HCT116 (cell line): ENCODE results near the gene TEAD3. TPM values are rescaled to one million over a fixed set of nuclear protein-coding genes. Genes with fewer than 3 reads are reported as not detected.

Experiments
- ATAC-seq: fragments of 200-7000 bp; cut with Tn5 transposase; 2 replicates; pipeline ENCODE4 v1.9.1; 2020; ENCODE audit warnings: mild to moderate bottlenecking, moderate library complexity
- BruUV-seq: library from RNA; stranded (reverse); fragments of 400-500 nt; replicated peaks from 2 replicates; lab custom pipeline; 2021; lab: Mats Ljungman, UMichigan
- CTCF ChIA-PET: fragments of 300-600 bp; sonication (Branson Sonifier 250); formaldehyde crosslinking; loops from one replicate; lab custom pipeline; 2021; ENCODE audit warnings: antibody characterized with exemption; lab: Charles Lee
- POLR2A ChIA-PET: fragments of 300-600, 350-600 bp; sonication (Branson Sonifier 250); formaldehyde crosslinking; loops from one replicate; lab custom pipeline; 2021; ENCODE audit warnings: antibody characterized with exemption; lab: Charles Lee
- RAD21 ChIA-PET, 2 experiments: fragments of 300-600 bp; sonication (Branson Sonifier 250); formaldehyde crosslinking; loops; one replicate each; lab custom pipeline; 2023; ENCODE audit warnings: low total read pairs in 2 of 2; ENCODE audit not compliant: uncharacterized antibody in 2 of 2, unreplicated experiment in 2 of 2, low non-redundant PET in 1 of 2; lab: Charles Lee
- DNase-seq: peaks from one replicate; pipeline ENCODE4 v3.0.0-alpha.2; 2010; ENCODE audit warnings: low read depth, low spot score
- H2AFZ ChIP-seq: fragments of 200-600 bp; shearing (Covaris generic), sonication (generic); 2 replicates; pipeline ENCODE4 v1.6.1; 2017; ENCODE audit warnings: low read depth, mixed run types, mixed read lengths, antibody characterized with exemption, low read length; ENCODE audit not compliant: poor library complexity, severe bottlenecking
- H3K27ac ChIP-seq: 2 replicates; pipeline ENCODE4 v1.5.1; 2012; ENCODE audit warnings: low read depth, low read length
- H3K27me3 ChIP-seq: fragments of 200-600 bp; sonication (generic); 2 replicates; pipeline ENCODE4 v1.6.1; 2016; ENCODE audit warnings: mixed run types, low read length, mixed read lengths; ENCODE audit not compliant: insufficient read depth
- H3K36me3 ChIP-seq, 2 experiments: fragments of 200-500 bp in 1 of 2; fragments of 200-600 bp in 1 of 2; sonication (Bioruptor generic) in 1 of 2; sonication (generic) in 1 of 2; 2 replicates each; pipeline versions ENCODE4 v1.5.1 to v1.6.1; 2014 to 2016; ENCODE audit warnings: low read length in 2 of 2, inconsistent platforms in 1 of 2, mixed read lengths in 1 of 2, mixed run types in 1 of 2; ENCODE audit not compliant: insufficient read depth in 2 of 2, control insufficient read depth in 1 of 2
- H3K4me1 ChIP-seq, 2 experiments: fragments of 200-600 bp in 1 of 2; sonication (generic) in 1 of 2; 2 replicates each; pipeline versions ENCODE4 v1.5.1 to v1.6.1; 2012 to 2017; ENCODE audit warnings: low read length in 2 of 2, inconsistent platforms in 1 of 2, mild to moderate bottlenecking in 1 of 2, mixed read lengths in 1 of 2, mixed run types in 1 of 2, moderate library complexity in 1 of 2; ENCODE audit not compliant: insufficient read depth in 2 of 2, control insufficient read depth in 1 of 2
- H3K4me2 ChIP-seq: fragments of 200-600 bp; sonication (generic); 2 replicates; pipeline ENCODE4 v1.6.1; 2017; ENCODE audit warnings: mixed run types, low read length, mixed read lengths
- H3K4me3 ChIP-seq, 2 experiments: fragments of 200-600 bp in 1 of 2; sonication (generic) in 1 of 2; replicated peaks in 1 of 2; 2 replicates each; pipeline ENCODE4 v1.5.1; 2011 to 2016; ENCODE audit warnings: low read length in 2 of 2, control low read depth in 1 of 2, low read depth in 1 of 2, mild to moderate bottlenecking in 1 of 2, mixed read lengths in 1 of 2, mixed run types in 1 of 2
- H3K79me2 ChIP-seq: fragments of 200-600 bp; sonication (generic); 2 replicates; pipeline ENCODE4 v1.6.1; 2017; ENCODE audit warnings: mild to moderate bottlenecking, mixed run types, low read length, moderate library complexity, mixed read lengths; ENCODE audit not compliant: insufficient read depth
- H3K9ac ChIP-seq: fragments of 200-600 bp; sonication (generic); 2 replicates; pipeline ENCODE4 v1.6.1; 2016; ENCODE audit warnings: low read length, mixed read lengths
- H3K9me2 ChIP-seq: fragments of 200-600 bp; sonication (generic), shearing (Covaris generic); 2 replicates; pipeline ENCODE4 v1.6.1; 2017; ENCODE audit warnings: mixed run types, mild to moderate bottlenecking, moderate library complexity; ENCODE audit not compliant: insufficient read depth
- H3K9me3 ChIP-seq, 2 experiments: fragments of 200-500 bp in 1 of 2; fragments of 200-600 bp in 1 of 2; sonication (Bioruptor generic) in 1 of 2; sonication (generic) in 1 of 2; 2 replicates each; pipeline ENCODE4 v1.6.1; 2014 to 2017; ENCODE audit warnings: low read length in 2 of 2, mixed read lengths in 2 of 2, inconsistent platforms in 1 of 2, low read depth in 1 of 2, mild to moderate bottlenecking in 1 of 2, mixed run types in 1 of 2, moderate library complexity in 1 of 2; ENCODE audit not compliant: control insufficient read depth in 1 of 2, insufficient read depth in 1 of 2
- H4K20me1 ChIP-seq: fragments of 200-600 bp; sonication (generic), shearing (Covaris generic); 2 replicates; pipeline ENCODE4 v1.6.1; 2017; ENCODE audit warnings: mixed run types, mild to moderate bottlenecking, moderate library complexity; ENCODE audit not compliant: insufficient read depth
- ATF3 ChIP-seq: IDR thresholded peaks from 2 replicates; pipeline ENCODE4 v1.6.1; 2012
- CEBPB ChIP-seq: IDR thresholded peaks from 2 replicates; pipeline ENCODE4 v1.6.1; 2012; ENCODE audit warnings: low read depth
- ELF1 ChIP-seq: IDR thresholded peaks from 2 replicates; pipeline ENCODE4 v1.6.1; 2012; ENCODE audit warnings: low read depth, borderline replicate concordance
- EZH2phosphoT487 ChIP-seq: fragments of 200-600 bp; IDR thresholded peaks from 2 replicates; pipeline ENCODE4 v1.6.1; 2018; ENCODE audit warnings: antibody characterized with exemption, borderline replicate concordance
- FOSL1 ChIP-seq: IDR thresholded peaks from 2 replicates; pipeline ENCODE4 v1.6.1; 2012; ENCODE audit warnings: low read depth
- JUND ChIP-seq: IDR thresholded peaks from 2 replicates; pipeline ENCODE4 v1.6.1; 2012
- MAX ChIP-seq: IDR thresholded peaks from 2 replicates; pipeline ENCODE4 v1.6.1; 2012
- RAD21 ChIP-seq: IDR thresholded peaks from 2 replicates; pipeline ENCODE4 v1.6.1; 2012; ENCODE audit warnings: low read depth, mild to moderate bottlenecking
- REST ChIP-seq: IDR thresholded peaks from 2 replicates; pipeline ENCODE4 v1.6.1; 2012; ENCODE audit warnings: low read depth
- SIN3A ChIP-seq: IDR thresholded peaks from 2 replicates; pipeline ENCODE4 v1.6.1; 2012; ENCODE audit warnings: low read depth
- SRF ChIP-seq: IDR thresholded peaks from 2 replicates; pipeline ENCODE4 v1.6.1; 2012; ENCODE audit warnings: low read depth
- TCF7L2 ChIP-seq: IDR thresholded peaks from 2 replicates; pipeline ENCODE4 v1.7.0; 2011; ENCODE audit warnings: borderline replicate concordance, inconsistent platforms; ENCODE audit not compliant: insufficient read depth, insufficient read length; ENCODE audit errors: extremely low read depth
- YY1 ChIP-seq: IDR thresholded peaks from 2 replicates; pipeline ENCODE4 v1.6.1; 2011; ENCODE audit warnings: low read length, low read depth, moderate library complexity, mild to moderate bottlenecking; ENCODE audit not compliant: insufficient replicate concordance; ENCODE audit errors: extremely low read depth
- ZBTB33 ChIP-seq: IDR thresholded peaks from 2 replicates; pipeline ENCODE4 v1.6.1; 2011; ENCODE audit warnings: mild to moderate bottlenecking, low read length, moderate library complexity; ENCODE audit not compliant: insufficient replicate concordance; ENCODE audit errors: extremely low read depth
- ZFX ChIP-seq: fragments of 450-650 bp; IDR thresholded peaks from 2 replicates; pipeline ENCODE4 v1.6.1; 2017
- intact Hi-C: fragments of 100-400 bp; cut with micrococcal nuclease; formaldehyde crosslinking; loops from 2 replicates; pipeline ENCODE4 v1.10.0; 2022
- total RNA-seq: library from RNA; stranded (reverse); gene quantifications from one replicate; pipeline ENCODE4 v1.2.1, GENCODE V29; 2021; ENCODE audit not compliant: unreplicated experiment

Gene TEAD3
- total RNA-seq, 1 experiment from 2014 or later, result 21.8 TPM

- peaks cover 10 to 14% of the 10 kb centered on the region in 2 experiments; a peak in 3 of 4 replicates for H3K36me3 ChIP-seq
- DNase-seq (no peak), ATAC-seq (no peak)
- intact Hi-C loops, result no loop called here
- H3K4me2 ChIP-seq, result no peak overlapping the region
- no peaks in the 10 kb centered on the region for H4K20me1 ChIP-seq
- CTCF ChIA-PET, result no interaction called here
- H3K4me3 ChIP-seq, result no peak overlapping the region
- H3K79me2 ChIP-seq, result peaks cover 2% of the 10 kb centered on the region
- H3K27me3 ChIP-seq, result no peaks in the 10 kb centered on the region
- peaks cover 2 to 8% of the 10 kb centered on the region in 2 experiments; a peak in 3 of 4 replicates for H3K4me1 ChIP-seq
- H3K27ac ChIP-seq, result no peak overlapping the region
- TF ChIP-seq SRF (no peak), JUND (no peak), ATF3 (no peak)
- RAD21 ChIA-PET, result no interaction called here
- POLR2A ChIA-PET, result no interaction called here
- no peak overlapping the region for H3K9ac ChIP-seq
- H3K9me3 ChIP-seq, result no peaks in the 10 kb centered on the region
- no TSS peak for BruUV-seq
- no peaks in the 10 kb centered on the region for H3K9me2 ChIP-seq
- no peak overlapping the region for H2AFZ ChIP-seq
Measured at GRCh38 chr6:35463292-35463691, 33.6 kb downstream of the TEAD3 start.

GRCh38 chr6:35461270-35461669 lies 35.6 kb downstream of the TEAD3 start:
- no peaks in the 10 kb centered on the region for H3K27me3 ChIP-seq
- no peaks in the 10 kb centered on the region for H4K20me1 ChIP-seq
- H3K79me2 ChIP-seq, result no peaks in the 10 kb centered on the region
- H2AFZ ChIP-seq, result no peak overlapping the region
- intact Hi-C loops, result no loop called here
- H3K4me3 ChIP-seq, result no peak overlapping the region
- ChIA-PET POLR2A (no interaction called here), RAD21 (no interaction called here), CTCF (no interaction called here)
- BruUV-seq, result no TSS peak
- DNase-seq (no peak), ATAC-seq (no peak)
- H3K4me2 ChIP-seq, result no peak overlapping the region
- H3K9me2 ChIP-seq, result no peaks in the 10 kb centered on the region
- H3K27ac ChIP-seq, result no peak overlapping the region
- no peaks in the 10 kb centered on the region for H3K4me1 ChIP-seq
- no peak overlapping the region for H3K9ac ChIP-seq
- H3K9me3 ChIP-seq, result no peaks in the 10 kb centered on the region
- peaks cover 13 to 22% of the 10 kb centered on the region in 2 experiments; a peak in 3 of 4 replicates for H3K36me3 ChIP-seq
- TF ChIP-seq REST (no peak), YY1 (no peak), ELF1 (no peak), EZH2phosphoT487 (no peak), ATF3 (no peak), ZFX (no peak), TCF7L2 (no peak), SRF (no peak), FOSL1 (no peak), MAX (no peak), ZBTB33 (no peak), SIN3A (no peak), RAD21 (no peak), JUND (no peak), CEBPB (no peak)
